HK-2 (cell line): Measurements from ENCODE around the gene TCN2.
"Not testable (repeated sequence)": the region's sequence is repeated elsewhere in the genome, so short reads cannot be mapped to it uniquely, and the experiment has no call there.

Source experiments
- DNase-seq: peaks from one replicate; pipeline ENCODE4 v3.0.0-alpha.2; 2018; ENCODE audit not compliant: unreplicated experiment

TCN2 gene

GRCh38 chr22:30647536-30647935 is 40.6 kb downstream of the TCN2 start:
- DNase-seq: no peak

DNA sequence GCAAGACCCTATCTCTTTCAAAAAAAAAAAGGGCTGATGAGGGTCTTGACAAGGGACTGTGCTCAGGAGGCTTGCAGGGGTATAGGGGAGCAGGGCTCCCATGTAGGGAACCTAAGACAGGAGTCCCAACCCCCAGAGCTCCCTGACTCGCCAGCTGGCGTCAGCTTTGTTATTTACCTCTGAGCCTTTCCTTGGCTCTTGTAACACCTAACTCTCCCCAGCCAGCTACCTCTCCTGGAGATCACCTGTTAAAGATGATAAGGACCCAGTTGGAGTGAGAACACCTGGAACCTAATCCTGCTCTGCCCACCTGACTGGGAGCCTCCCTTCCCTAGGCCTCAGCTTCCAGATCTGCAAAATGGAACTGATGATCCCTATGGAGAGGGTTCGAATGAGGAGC is 41.9 kb downstream of the TCN2 start:
- no peak for DNase-seq

- peak; percentile 78 for DNase-seq
These were observed 42.5 kb downstream of the TCN2 start for GRCh38 chr22:30649430-30650007.

- DNase-seq: no peak
These were observed 43.6 kb downstream of the TCN2 start for GRCh38 chr22:30650508-30651116.

GRCh38 chr22:30652852-30653251 is 45.9 kb downstream of the TCN2 start:
- DNase-seq: no peak

DNA sequence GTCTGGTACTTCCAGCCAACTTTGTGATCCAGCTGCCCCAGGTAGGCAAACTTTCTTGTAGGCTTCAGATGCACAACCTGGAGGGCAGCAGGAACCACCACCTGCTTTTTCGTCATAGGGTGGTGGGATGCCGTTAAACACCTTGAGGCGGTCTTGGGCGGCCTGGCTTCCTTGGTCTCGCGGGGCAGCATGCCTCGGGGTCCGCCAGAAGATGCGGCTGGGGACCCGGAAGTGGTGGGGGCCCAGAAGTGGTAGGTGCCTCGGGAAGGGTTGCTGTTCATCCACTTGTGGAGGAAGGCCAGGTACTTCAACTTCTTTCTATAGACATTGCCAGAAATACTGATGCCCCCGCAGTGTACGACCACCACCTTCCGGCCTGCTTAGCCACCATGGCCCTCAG is 47.4 kb downstream of the TCN2 start:
- no peak for DNase-seq

- no peak for DNase-seq
These were observed 48.6 kb downstream of the TCN2 start for GRCh38 chr22:30655532-30655931.

DNA sequence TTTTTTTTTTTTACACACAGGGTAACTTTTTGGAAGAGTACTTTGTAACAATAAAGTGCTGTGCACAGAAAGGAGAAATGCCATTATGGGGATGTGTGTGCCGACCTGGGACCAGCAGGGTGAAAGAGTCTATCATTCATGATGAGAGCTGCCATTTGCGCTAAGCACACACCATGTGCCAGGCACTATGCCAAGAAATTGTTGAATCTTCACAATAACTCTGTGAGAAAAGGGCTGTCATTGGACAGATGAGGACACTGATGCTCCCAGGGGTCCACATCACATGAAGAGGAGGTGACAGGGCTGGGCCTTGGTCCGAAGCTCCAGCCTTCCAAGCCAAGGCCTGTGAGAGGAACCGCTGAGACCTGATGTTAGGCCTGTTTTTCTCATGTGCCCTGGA is 55.1 kb downstream of the TCN2 start:
- no peak for DNase-seq

DNA sequence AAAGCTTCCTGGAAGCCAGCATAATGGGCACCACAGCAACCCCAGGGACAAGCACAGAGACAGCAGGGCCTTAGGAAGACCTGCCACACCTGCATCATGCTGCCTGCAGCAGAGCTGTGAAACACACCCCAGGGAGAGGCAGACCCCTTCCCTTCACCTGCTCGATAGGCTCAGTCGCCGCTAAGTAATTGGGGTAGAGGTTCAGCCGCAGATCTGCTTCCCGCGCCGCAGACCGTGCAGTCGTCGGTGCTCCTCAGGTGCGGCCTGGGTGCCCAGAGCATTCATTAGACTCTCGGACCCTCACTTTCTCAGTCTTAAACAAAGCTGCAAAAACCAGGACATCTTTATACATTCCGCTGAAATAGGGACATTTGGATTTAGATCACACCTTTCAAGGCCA is 57.8 kb downstream of the TCN2 start:
- DNase-seq: no peak

DNA sequence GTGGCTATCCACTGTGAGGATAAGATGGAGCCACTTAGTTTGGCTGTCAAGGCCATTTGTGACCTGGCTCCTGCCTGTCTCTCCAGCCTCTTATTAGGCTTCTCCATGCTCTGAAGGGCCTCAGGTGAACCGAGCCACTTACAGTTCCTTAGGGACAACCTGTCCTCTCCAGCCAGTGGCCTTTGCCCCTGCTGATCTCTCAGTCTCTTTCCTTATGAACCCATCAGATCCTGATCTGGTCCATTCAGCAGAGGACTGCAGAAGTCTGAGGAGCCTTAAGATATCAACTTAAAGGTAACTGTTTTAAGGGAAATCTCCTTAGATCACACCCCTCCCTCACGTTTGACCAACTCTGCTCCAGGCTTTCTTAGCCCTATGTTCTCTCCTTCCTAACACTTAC is 58.3 kb downstream of the TCN2 start:
- DNase-seq: no peak

DNA sequence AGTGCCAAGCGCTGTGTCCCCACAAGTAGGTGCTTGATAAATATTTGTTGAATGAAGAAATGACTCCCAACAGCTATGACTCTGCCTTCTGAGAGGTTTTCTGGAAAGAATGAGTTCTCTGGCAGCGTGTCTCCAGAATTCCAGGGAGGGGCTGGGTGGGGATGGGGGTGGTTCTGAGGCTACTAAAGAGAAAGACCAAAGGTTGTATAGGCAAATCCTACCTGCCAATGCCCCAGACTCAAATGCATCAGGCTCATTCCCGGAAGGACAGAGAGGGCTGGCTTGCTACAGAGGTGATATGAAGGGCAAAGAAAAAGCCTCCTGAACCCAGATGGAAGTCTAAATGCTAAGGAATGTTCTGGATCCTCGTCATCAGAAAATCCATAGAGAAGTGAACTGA is 58.8 kb downstream of the TCN2 start:
- no peak for DNase-seq

GRCh38 chr22:30667107-30667493 is 60.1 kb downstream of the TCN2 start:
- DNase-seq: no peak

GRCh38 chr22:30667494-30668385 is 60.8 kb downstream of the TCN2 start, which contains the start of gene DUSP18:
TSS of gene DUSP18 (minus strand) at chr22:30667875. CDS start at chr22:30664003, 3,872 bp downstream.
- DNase-seq: peak; percentile 97

GRCh38 chr22:30668386-30668710 is 61.4 kb downstream of the TCN2 start:
- no peak for DNase-seq

GRCh38 chr22:30671071-30671470 is 64.1 kb downstream of the TCN2 start:
- no peak for DNase-seq

- DNase-seq: no peak
These were observed 66.2 kb downstream of the TCN2 start for GRCh38 chr22:30673136-30673535.

- no peak for DNase-seq
These were observed 67.5 kb downstream of the TCN2 start for GRCh38 chr22:30674482-30674881.

DNA sequence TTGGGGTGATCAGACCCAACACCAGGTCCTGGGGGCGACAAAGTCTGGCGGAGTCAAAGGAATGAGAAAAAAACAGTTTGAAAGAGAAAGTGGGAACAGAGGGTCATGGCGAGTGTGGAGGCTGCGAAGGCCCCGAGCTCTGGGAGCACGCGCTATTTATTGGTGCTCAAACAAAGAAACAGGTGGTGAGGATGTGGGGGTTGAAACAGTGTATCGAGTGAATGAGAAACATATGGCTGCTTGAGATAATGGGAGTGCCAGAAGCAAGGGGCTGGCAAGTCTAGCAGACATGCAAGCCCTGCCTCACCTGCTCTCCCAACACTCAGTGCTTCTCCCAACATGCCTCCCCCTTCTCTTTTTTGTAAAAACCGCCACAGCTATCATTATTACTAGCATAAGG is 68.5 kb downstream of the TCN2 start:
- no peak for DNase-seq

GRCh38 chr22:30676565-30676964 is 69.6 kb downstream of the TCN2 start:
- not testable (repeated sequence) for DNase-seq
